NCI-H146 (cell line): ENCODE data around the gene HYAL2.
"Not testable (repeated sequence)": the region's sequence is repeated elsewhere in the genome, so short reads cannot be mapped to it uniquely, and the experiment has no call there.

Experiments used
- DNase-seq: peaks from one replicate; lab custom pipeline; 2025; lab: John Stamatoyannopoulos, UW

The HYAL2 gene

GRCh38 chr3:50292159-50293078 is 30.1 kb downstream of the HYAL2 start, which contains the start of gene IFRD2:
IFRD2 (minus strand) TSS chr3:50292429; CDS start chr3:50292274, 155 bp downstream.
- peak; percentile 93 for DNase-seq

- DNase-seq, result no peak
Measured at GRCh38 chr3:50290161-50290641, 32.3 kb downstream of the HYAL2 start.

GRCh38 chr3:50289130-50289529 is 33.4 kb downstream of the HYAL2 start:
- no peak for DNase-seq

- no peak for DNase-seq
Measured at GRCh38 chr3:50288387-50289007, 34.0 kb downstream of the HYAL2 start.

- DNase-seq, result no peak
Measured at GRCh38 chr3:50287262-50287661, 35.3 kb downstream of the HYAL2 start.

- no peak for DNase-seq
Measured at GRCh38 chr3:50286322-50287227, 36.0 kb downstream of the HYAL2 start.

GRCh38 chr3:50284121-50284520 is 38.4 kb downstream of the HYAL2 start:
- not testable (repeated sequence) for DNase-seq

GRCh38 chr3:50279255-50280016 is 43.1 kb downstream of the HYAL2 start:
- DNase-seq, result no peak

GRCh38 chr3:50278880-50279224 is 43.7 kb downstream of the HYAL2 start, which contains the start of gene LSMEM2:
LSMEM2 (plus strand) TSS chr3:50279087; CDS start chr3:50279114, 27 bp downstream.
- no peak for DNase-seq

GRCh38 chr3:50278123-50278879 is 44.2 kb downstream of the HYAL2 start:
- no peak for DNase-seq

GRCh38 chr3:50276762-50277101 is 45.8 kb downstream of the HYAL2 start:
- no peak for DNase-seq

GRCh38 chr3:50275996-50276761 is 46.4 kb downstream of the HYAL2 start:
- DNase-seq, result no peak

GRCh38 chr3:50275141-50275995 is 47.2 kb downstream of the HYAL2 start:
- no peak for DNase-seq

- DNase-seq, result peak; percentile 39
Measured at GRCh38 chr3:50274371-50275104, 48.0 kb downstream of the HYAL2 start.

- no peak for DNase-seq
Measured at GRCh38 chr3:50273689-50274065, 48.9 kb downstream of the HYAL2 start.

GRCh38 chr3:50272911-50273688 is 49.4 kb downstream of the HYAL2 start:
- DNase-seq, result peak; percentile 72

GRCh38 chr3:50272538-50272910 is 50.0 kb downstream of the HYAL2 start:
- DNase-seq, result not testable (repeated sequence)
